Measurements from ENCODE around the gene CBLIF. TPM values are rescaled to one million over a fixed set of nuclear protein-coding genes. Genes with fewer than 3 reads are reported as not detected.

The CBLIF gene
- not detected in 2 replicates for total RNA-seq

DNA sequence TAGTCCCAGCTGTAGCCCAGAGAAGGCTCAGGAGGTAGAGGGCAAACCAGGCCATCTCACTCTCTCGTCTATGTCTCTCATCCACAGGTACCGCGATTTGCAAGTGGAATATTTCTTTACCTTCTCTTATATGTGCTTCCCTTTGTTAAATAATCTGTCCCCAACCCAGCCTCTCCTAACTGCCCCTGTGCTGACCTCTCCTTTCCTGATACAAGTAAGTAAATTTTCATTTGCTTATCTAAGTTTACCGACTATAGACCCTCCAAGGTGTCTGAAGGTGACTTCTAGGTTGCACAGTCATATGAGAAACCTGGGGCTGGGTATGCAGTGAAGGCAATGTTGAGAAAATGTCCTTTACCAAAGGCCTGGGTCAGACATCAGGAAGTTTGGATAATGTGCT, at the start of gene CBLIF:
TSS of gene CBLIF (minus strand) at position 101 of the 400 bp plus-strand sequence. CDS start at position 55, 46 bp downstream.

DNA sequence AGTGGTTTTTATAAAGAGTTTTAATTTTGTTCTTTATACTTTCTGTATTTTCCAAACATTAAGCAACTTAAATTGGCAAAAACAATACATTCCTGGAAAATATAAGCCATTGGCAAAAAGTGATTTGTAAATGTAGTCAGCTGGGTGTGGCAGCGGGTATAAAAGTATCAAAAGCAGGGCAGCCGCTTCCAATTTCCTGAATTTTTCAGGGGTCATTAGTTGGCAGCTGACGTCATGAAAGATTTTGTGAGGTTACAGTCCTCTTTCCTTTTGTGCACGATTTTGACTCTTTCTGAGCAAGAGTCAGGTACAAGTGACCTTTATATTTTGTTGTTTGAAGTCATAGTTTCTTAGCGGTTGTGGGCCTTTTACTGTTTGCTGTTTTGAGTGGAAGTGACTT, 33.3 kb upstream of the CBLIF start, which contains the start of gene OOSP3:
TSS of gene OOSP3 (plus strand) at position 208 of the 400 bp plus-strand sequence. CDS start at position 235, 27 bp downstream.

DNA sequence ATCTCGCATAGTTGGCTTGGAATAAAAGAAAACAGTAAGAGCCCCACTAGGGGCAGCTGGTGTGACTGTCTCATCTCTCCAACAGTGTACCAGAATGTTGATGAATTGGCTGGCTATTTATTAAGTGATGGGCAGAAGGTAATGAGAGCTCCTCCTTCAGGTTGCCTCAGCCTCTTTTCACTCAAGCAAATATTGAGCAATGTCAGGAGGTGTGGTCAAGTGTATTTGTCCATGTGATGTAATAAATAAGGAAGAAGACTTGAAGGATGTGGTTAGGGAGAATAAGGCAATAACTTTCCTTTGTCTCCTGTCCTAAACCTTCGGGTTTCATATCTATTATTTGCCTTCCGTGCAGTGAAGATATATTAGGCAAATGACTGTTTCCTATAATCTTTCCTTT, 21.1 kb upstream of the CBLIF start, which contains the start of gene TCN1:
TSS of gene TCN1 (minus strand) at position 91 of the 400 bp plus-strand sequence. CDS start at position 74, 17 bp downstream.

DNA sequence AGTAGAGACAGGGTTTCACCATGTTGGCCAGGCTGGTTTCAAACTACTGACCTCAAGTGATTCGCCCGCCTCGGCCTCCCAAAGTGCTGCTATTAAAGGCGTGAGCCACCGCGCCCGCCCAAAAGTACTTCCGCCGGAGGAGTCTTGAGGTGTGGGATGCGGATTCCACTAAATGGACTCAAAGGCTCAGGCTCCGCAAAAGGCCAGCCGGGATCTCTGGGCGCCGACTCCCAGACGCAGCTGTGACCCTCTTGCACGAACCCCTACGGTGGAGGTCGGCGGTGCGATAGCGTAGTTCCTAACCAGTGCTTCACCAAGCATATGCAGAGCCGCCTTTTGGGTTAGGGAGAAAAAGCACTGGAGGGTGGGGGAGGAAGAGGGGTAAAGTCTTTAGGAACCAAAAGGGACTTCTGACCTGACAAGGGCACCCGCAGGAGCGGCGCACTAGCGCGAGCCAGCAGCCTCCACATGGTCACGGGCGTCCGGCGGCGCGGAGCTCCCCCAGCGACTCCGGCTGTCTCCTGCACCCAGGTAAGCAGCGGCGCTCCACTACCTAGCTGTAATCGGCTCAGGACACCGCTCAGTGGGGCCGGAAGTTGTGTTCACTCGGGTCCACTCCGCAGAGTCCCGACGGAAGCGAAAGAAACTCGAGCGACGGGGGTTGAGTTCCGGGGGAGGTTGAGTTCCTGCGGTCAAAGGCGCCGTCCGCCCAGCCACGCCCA, 34.9 kb downstream of the CBLIF start, which contains the start of gene MRPL16:
TSS of gene MRPL16 (minus strand) at position 590 of the 722 bp plus-strand sequence. CDS start at position 470, 120 bp downstream.

Other genes starting within 250 kb of the CBLIF start
- 44.9 and 55.2 TPM in 2 replicates for gene OSBP, start 229.7 kb downstream of the CBLIF start, total RNA-seq
- 8.7 and 9.9 TPM in 2 replicates for gene PATL1, start 176.5 kb downstream of the CBLIF start, total RNA-seq
- gene OR10V1, start 131.7 kb downstream of the CBLIF start, total RNA-seq = not detected in 2 replicates
- 36.2 and 49.7 TPM in 2 replicates for gene STX3, start 90.1 kb downstream of the CBLIF start, total RNA-seq
- 44.6 and 53.0 TPM in 2 replicates for gene MRPL16, start 34.7 kb downstream of the CBLIF start, total RNA-seq
- not detected in 2 replicates for gene TCN1, start 21.0 kb upstream of the CBLIF start, total RNA-seq
- gene OOSP3, start 33.3 kb upstream of the CBLIF start, total RNA-seq = not detected in 2 replicates
- gene OOSP1, start 92.9 kb upstream of the CBLIF start, total RNA-seq = not detected in 2 replicates
- gene OOSP4A, start 118.5 kb upstream of the CBLIF start, total RNA-seq = not detected in 2 replicates
- not detected in 2 replicates for gene OOSP4B, start 171.7 kb upstream of the CBLIF start, total RNA-seq
- gene OOSP2, start 194.9 kb upstream of the CBLIF start, total RNA-seq = not detected in 2 replicates
- gene MS4A3, start 211.2 kb upstream of the CBLIF start, total RNA-seq = not detected in 2 replicates
- not detected in 2 replicates for gene MS4A2, start 243.2 kb upstream of the CBLIF start, total RNA-seq

All from uterine smooth muscle cell (primary cell).